Activated CD4-positive, alpha-beta T cell treated with anti-CD3 and anti-CD28 coated beads, Interleukin-2, amount 10 ng/mL, durations not matched to agents 24 days and 14 days (primary cell): ENCODE results near the gene RAB12. TPM values are rescaled to one million over a fixed set of nuclear protein-coding genes. Genes with fewer than 3 reads are reported as not detected.
"Not testable (repeated sequence)": the region's sequence is repeated elsewhere in the genome, so short reads cannot be mapped to it uniquely, and the experiment has no call there.

Experiments used
- DNase-seq: peaks from one replicate; pipeline ENCODE4 v3.0.0; 2022
- H3K27ac Mint-ChIP-seq: one replicate; pipeline ENCODE4 v1.8.0; 2022; ENCODE audit warnings: mild to moderate bottlenecking, mixed read lengths
- H3K27me3 Mint-ChIP-seq: one replicate; pipeline ENCODE4 v1.8.0; 2022; ENCODE audit warnings: mixed read lengths
- H3K36me3 Mint-ChIP-seq: one replicate; pipeline ENCODE4 v1.8.0; 2022; ENCODE audit warnings: low read depth, mild to moderate bottlenecking, mixed read lengths
- H3K4me1 Mint-ChIP-seq: one replicate; pipeline ENCODE4 v1.8.0; 2021; ENCODE audit warnings: mixed read lengths
- H3K4me3 Mint-ChIP-seq: one replicate; pipeline ENCODE4 v1.8.0; 2022; ENCODE audit warnings: mild to moderate bottlenecking, moderate library complexity, mixed read lengths
- H3K9me3 Mint-ChIP-seq: one replicate; pipeline ENCODE4 v1.8.0; 2021; ENCODE audit warnings: mixed read lengths
- intact Hi-C: fragments of 100-400 bp; cut with micrococcal nuclease; formaldehyde crosslinking; loops from one replicate; pipeline ENCODE4 v1.15.1; 2023
- total RNA-seq: library from RNA; stranded (reverse); gene quantifications from 2 replicates; pipeline ENCODE4 v1.2.3, GENCODE V29; 2022

The RAB12 gene
- total RNA-seq, 1 donor from 2014 or later: 20.2 TPM

- no peaks in the 10 kb centered on the region for H3K9me3 Mint-ChIP-seq
- DNase-seq: no peak
- peaks cover 45% of the 10 kb centered on the region for H3K36me3 Mint-ChIP-seq
- H3K27ac Mint-ChIP-seq: no peak overlapping the region
- H3K27me3 Mint-ChIP-seq: no peaks in the 10 kb centered on the region
- peaks cover 41% of the 10 kb centered on the region for H3K4me1 Mint-ChIP-seq
- intact Hi-C loops: loop anchor here (10.0 kb wide), 1 partner anchor 715 kb away; the partner anchor contains the start of gene TWSG1
- H3K4me3 Mint-ChIP-seq: no peak overlapping the region
Observed at GRCh38 chr18:8619835-8620577, 10.8 kb downstream of the RAB12 start.

- Mint-ChIP-seq H3K4me1 (peaks cover 37% of the 10 kb centered on the region), H3K27ac (no peak overlapping the region), H3K9me3 (no peaks in the 10 kb centered on the region), H3K36me3 (peaks cover 51% of the 10 kb centered on the region), H3K27me3 (no peaks in the 10 kb centered on the region), H3K4me3 (peak overlapping the region; percentile 4)
- no peak for DNase-seq
- intact Hi-C loops: no loop called here
Observed at GRCh38 chr18:8620845-8621244, 11.6 kb downstream of the RAB12 start.

- H3K9me3 Mint-ChIP-seq, H3K27me3 Mint-ChIP-seq, H3K27ac Mint-ChIP-seq, DNase-seq: not testable (repeated sequence)
- peak overlapping the region; percentile 20 for H3K4me3 Mint-ChIP-seq
- peaks cover 33% of the 10 kb centered on the region for H3K4me1 Mint-ChIP-seq
- intact Hi-C loops: loop anchor here (1.0 kb wide), 1 partner anchor 13 kb away; the partner anchor contains the start of gene RAB12
- H3K36me3 Mint-ChIP-seq: peaks cover 55% of the 10 kb centered on the region
Observed at GRCh38 chr18:8622625-8623024, 13.4 kb downstream of the RAB12 start.

GRCh38 chr18:8623549-8624106, 14.4 kb downstream of the RAB12 start:
- H3K4me3 Mint-ChIP-seq: peak overlapping the region; percentile 43
- H3K27ac Mint-ChIP-seq: peak overlapping the region; percentile 80

GRCh38 chr18:8625461-8626092, 16.3 kb downstream of the RAB12 start:
- Mint-ChIP-seq H3K27ac (no peak overlapping the region), H3K4me3 (no peak overlapping the region), H3K9me3 (no peaks in the 10 kb centered on the region), H3K4me1 (peaks cover 28% of the 10 kb centered on the region), H3K27me3 (no peaks in the 10 kb centered on the region), H3K36me3 (peaks cover 57% of the 10 kb centered on the region)
- intact Hi-C loops: no loop called here
- no peak for DNase-seq

More at GRCh38 chr18:8623549-8624106, 14.4 kb downstream of the RAB12 start:
- no peaks in the 10 kb centered on the region for H3K27me3 Mint-ChIP-seq
- H3K36me3 Mint-ChIP-seq: peaks cover 54% of the 10 kb centered on the region
- H3K9me3 Mint-ChIP-seq: no peaks in the 10 kb centered on the region
- H3K4me1 Mint-ChIP-seq: peaks cover 30% of the 10 kb centered on the region
- intact Hi-C loops: loop anchor here (1.0 kb wide), 1 partner anchor 14 kb away; the partner anchor contains the start of gene RAB12
- DNase-seq: peak; percentile 72

- Mint-ChIP-seq H3K27me3 (no peaks in the 10 kb centered on the region), H3K4me3 (no peak overlapping the region), H3K4me1 (peaks cover 23% of the 10 kb centered on the region), H3K9me3 (no peaks in the 10 kb centered on the region), H3K36me3 (peaks cover 50% of the 10 kb centered on the region), H3K27ac (no peak overlapping the region)
- no peak for DNase-seq
- intact Hi-C loops: no loop called here
Observed at GRCh38 chr18:8626414-8627106, 17.3 kb downstream of the RAB12 start.

GRCh38 chr18:8627107-8627472, 17.9 kb downstream of the RAB12 start:
- Mint-ChIP-seq H3K36me3 (peaks cover 46% of the 10 kb centered on the region), H3K27ac (no peak overlapping the region), H3K9me3 (no peaks in the 10 kb centered on the region), H3K27me3 (no peaks in the 10 kb centered on the region), H3K4me3 (no peak overlapping the region), H3K4me1 (peaks cover 22% of the 10 kb centered on the region)
- intact Hi-C loops: no loop called here
- DNase-seq: no peak

- no peak for DNase-seq
- intact Hi-C loops: no loop called here
- Mint-ChIP-seq H3K27ac (no peak overlapping the region), H3K4me3 (no peak overlapping the region), H3K27me3 (no peaks in the 10 kb centered on the region), H3K9me3 (no peaks in the 10 kb centered on the region), H3K36me3 (peaks cover 43% of the 10 kb centered on the region), H3K4me1 (peaks cover 19% of the 10 kb centered on the region)
Observed at GRCh38 chr18:8627540-8627939, 18.3 kb downstream of the RAB12 start.

GRCh38 chr18:8629602-8630001, 20.4 kb downstream of the RAB12 start:
- Mint-ChIP-seq H3K4me3 (no peak overlapping the region), H3K27me3 (no peaks in the 10 kb centered on the region), H3K36me3 (peaks cover 46% of the 10 kb centered on the region), H3K9me3 (no peaks in the 10 kb centered on the region), H3K27ac (no peak overlapping the region), H3K4me1 (peaks cover 8% of the 10 kb centered on the region)
- intact Hi-C loops: no loop called here
- DNase-seq: no peak

GRCh38 chr18:8630546-8630945, 21.3 kb downstream of the RAB12 start:
- no peak for DNase-seq
- H3K4me3 Mint-ChIP-seq: no peak overlapping the region
- intact Hi-C loops: no loop called here
- H3K27ac Mint-ChIP-seq: no peak overlapping the region
- H3K9me3 Mint-ChIP-seq: no peaks in the 10 kb centered on the region
- peaks cover 47% of the 10 kb centered on the region for H3K36me3 Mint-ChIP-seq
- peaks cover 8% of the 10 kb centered on the region for H3K4me1 Mint-ChIP-seq
- H3K27me3 Mint-ChIP-seq: no peaks in the 10 kb centered on the region

- intact Hi-C loops: no loop called here
- Mint-ChIP-seq H3K27me3 (no peaks in the 10 kb centered on the region), H3K36me3 (peaks cover 45% of the 10 kb centered on the region), H3K27ac (no peak overlapping the region), H3K9me3 (no peaks in the 10 kb centered on the region), H3K4me1 (peaks cover 9% of the 10 kb centered on the region), H3K4me3 (no peak overlapping the region)
- no peak for DNase-seq
Observed at GRCh38 chr18:8631265-8631664, 22.0 kb downstream of the RAB12 start.

GRCh38 chr18:8632386-8632785, 23.1 kb downstream of the RAB12 start:
- Mint-ChIP-seq H3K4me3 (no peak overlapping the region), H3K9me3 (no peaks in the 10 kb centered on the region), H3K36me3 (peaks cover 40% of the 10 kb centered on the region), H3K27ac (peak overlapping the region; percentile 22), H3K4me1 (peaks cover 9% of the 10 kb centered on the region), H3K27me3 (no peaks in the 10 kb centered on the region)
- no peak for DNase-seq
- intact Hi-C loops: no loop called here

- Mint-ChIP-seq H3K9me3 (no peaks in the 10 kb centered on the region), H3K4me1 (peaks cover 8% of the 10 kb centered on the region), H3K36me3 (peaks cover 44% of the 10 kb centered on the region), H3K4me3 (no peak overlapping the region), H3K27me3 (no peaks in the 10 kb centered on the region), H3K27ac (no peak overlapping the region)
- intact Hi-C loops: no loop called here
- DNase-seq: no peak
Observed at GRCh38 chr18:8634508-8634907, 25.3 kb downstream of the RAB12 start.

- intact Hi-C loops: no loop called here
- Mint-ChIP-seq H3K9me3 (no peaks in the 10 kb centered on the region), H3K4me1 (peaks cover 8% of the 10 kb centered on the region), H3K4me3 (no peak overlapping the region), H3K27ac (no peak overlapping the region), H3K36me3 (peaks cover 49% of the 10 kb centered on the region), H3K27me3 (no peaks in the 10 kb centered on the region)
- no peak for DNase-seq
Observed at GRCh38 chr18:8635087-8635486, 25.9 kb downstream of the RAB12 start.
